HK-2 (cell line): ENCODE measurements around the gene C12orf75.
"Not testable (repeated sequence)": the region's sequence is repeated elsewhere in the genome, so short reads cannot be mapped to it uniquely, and the experiment has no call there.

Experiments
- DNase-seq: peaks from one replicate; pipeline ENCODE4 v3.0.0-alpha.2; 2018; ENCODE audit not compliant: unreplicated experiment

C12orf75 gene

DNA sequence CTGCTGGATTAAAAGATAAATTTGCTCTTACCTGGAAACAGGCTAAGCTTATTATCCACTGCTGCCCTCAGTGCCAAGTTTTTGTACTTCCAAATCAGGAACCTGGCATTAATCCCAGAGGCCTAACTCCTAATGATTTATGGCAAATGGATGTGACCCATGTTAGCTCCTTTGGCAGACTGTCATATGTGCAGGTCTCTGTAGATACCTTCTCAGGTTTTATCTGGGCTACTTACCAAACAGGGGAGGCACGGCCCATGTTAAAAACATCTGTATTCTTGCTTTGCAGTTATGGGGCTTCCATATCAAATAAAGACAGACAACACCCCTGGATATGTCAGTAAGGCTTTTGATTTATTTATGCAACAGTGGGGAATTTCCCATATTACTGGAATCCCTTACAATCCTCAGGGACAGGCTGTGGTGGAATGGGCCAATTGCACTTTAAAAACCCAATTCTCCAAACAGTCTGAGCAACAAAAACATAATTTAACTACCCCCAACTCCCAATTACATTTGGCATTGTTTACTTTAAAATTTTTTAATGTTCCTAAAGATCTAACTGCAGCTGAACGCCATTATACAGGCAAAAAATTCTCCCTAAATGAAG lies 19.9 kb upstream of the C12orf75 start:
- DNase-seq, result not testable (repeated sequence)

DNA sequence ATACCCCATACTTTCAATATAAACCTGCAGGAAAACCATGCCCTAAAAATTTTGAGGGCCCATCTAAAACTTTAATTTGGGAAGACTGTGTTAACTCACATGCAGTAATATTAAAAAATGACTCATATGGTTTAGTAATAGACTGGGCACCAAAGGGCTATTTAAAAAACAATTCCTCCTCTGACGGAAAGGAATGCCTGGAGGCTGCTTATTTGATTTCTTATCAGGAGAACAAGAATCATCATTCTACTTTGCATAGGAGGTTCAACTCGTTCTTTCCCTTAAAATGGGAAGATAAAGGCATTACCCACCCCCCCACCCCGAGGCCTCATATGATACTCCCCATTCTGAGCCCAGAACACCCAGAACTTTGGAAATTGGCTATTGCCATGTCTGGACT lies 18.6 kb upstream of the C12orf75 start:
- not testable (repeated sequence) for DNase-seq

DNA sequence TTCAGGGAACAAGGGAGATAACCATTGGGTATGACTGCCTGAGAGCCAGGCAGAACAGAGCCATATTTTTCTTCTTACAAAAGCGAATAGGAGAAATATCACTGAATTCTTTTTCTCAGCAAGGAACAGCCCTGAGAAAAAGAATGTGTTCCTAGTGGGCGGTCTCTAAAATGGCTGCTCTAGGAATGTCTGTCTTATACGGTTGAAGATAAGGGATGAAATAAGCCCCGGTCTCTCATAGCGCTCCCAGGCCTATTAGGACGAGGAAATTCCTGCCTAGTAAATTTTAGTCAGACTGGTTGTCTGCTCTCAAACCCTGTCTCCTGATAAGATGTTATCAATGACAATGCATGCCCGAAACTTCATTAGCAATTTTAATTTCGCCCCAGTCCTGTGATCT lies 16.7 kb upstream of the C12orf75 start:
- DNase-seq, result not testable (repeated sequence)

DNA sequence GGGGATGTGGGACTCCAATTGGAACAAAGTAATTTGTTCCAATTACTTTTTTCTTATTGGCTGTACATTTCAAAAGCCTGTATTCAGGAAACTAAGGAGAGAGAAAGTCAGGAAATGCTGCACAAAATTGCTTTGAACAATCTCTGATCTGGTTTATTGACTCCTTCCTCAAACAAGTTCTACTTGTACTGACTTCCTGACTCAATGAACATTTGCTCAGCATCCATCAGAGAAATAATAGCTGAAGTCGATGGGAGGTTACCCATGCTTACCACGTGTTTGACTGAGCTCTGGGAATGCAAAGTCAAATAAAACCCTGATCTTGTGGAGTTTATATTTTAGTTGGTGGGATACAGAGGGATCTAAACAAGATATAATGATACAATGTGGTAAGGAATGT lies 15.4 kb upstream of the C12orf75 start:
- no peak for DNase-seq

DNA sequence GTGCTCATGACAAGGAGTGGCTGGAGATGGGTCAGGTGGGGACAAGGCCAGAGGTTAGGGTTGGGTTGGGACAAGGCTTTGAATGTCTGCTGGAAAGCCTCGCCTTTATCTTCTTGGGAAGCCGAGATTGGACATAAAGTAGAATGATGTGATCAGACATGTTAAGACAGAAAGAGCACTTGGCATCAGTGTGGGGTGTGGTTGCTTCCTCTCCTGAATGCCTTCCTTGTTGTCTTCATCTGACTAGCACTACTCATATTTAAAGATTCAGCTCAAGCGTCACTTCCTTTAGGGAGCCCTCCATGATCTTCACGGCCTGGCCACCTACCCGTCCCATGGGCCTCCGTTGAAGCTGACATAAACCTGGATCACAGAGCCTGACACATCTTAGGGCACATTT lies 14.8 kb upstream of the C12orf75 start:
- no peak for DNase-seq

DNA sequence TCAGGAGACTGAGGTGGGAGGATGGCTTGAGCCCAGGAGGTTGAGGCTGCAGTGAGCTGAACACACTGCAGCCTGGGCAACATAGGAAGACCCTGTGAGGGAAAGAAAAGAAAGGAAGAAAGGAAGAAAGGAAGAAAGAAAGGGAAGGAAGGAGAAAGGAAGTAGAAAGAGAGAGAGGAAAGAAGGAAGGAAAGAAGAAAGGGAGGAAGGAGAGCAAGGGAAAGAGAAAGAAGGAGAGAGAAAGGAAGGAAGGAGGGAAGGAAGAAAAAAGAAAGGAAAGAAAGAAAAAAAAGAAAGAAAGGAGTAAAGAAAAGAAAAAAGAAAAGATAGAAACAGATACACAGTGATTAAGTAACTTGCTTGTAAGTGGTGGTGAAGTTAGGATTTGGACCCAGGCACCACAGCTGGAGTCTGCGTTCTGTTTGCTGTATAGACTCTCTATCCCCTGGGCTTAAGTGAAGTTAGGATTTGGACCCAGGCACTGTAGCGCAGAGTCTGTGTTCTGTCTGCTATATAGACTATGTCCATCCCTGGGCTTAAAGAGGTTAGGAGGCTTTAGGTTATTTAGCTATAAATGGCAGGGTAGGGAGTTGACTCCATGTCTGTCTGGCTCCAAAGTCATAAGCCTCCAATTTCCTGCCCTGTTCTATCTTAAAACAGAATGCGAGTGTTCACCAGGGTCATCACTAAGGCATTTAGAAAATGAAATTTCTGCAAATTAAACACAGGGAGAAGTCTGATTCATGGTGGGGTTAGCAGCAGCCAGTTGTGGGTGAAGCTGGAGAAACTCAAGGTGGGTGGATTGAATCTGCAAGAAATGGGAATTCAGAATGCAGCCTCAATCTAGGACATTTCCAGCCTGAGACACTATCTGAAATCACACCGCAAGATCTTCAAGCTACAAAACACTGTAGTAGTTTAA lies 13.3 kb upstream of the C12orf75 start:
- DNase-seq, result no peak

DNA sequence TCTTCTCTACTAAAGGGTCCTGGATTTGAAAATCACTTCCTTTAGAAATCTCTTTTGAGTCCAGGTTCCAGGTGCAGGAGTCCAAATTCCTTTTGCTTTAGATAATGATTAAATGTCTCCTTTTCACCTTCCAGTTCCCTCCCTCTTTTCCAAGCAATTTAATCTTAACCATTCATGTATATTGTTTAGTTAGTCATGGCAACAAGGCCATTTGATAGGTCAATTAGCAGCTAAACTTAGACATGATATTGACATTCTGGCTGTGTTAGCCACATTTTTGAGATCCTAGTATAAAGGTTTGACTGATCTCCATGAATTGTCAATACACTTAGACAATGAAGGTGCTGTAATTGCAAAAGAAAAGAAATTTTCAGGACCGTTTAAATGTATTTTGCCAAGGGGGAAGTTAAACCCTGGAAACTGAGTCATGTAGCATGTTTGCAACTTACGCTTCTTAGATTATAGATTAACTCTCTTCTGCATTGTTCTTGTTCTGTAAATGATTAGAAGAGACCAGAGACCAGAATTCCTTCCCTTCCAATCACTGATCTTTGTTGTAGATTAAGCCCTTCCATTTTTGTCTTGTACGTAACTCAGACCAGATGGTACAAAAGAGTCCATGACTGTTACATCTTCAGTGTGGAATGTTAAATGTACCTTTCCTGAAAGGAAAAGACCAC lies 12.4 kb upstream of the C12orf75 start:
- no peak for DNase-seq

DNA sequence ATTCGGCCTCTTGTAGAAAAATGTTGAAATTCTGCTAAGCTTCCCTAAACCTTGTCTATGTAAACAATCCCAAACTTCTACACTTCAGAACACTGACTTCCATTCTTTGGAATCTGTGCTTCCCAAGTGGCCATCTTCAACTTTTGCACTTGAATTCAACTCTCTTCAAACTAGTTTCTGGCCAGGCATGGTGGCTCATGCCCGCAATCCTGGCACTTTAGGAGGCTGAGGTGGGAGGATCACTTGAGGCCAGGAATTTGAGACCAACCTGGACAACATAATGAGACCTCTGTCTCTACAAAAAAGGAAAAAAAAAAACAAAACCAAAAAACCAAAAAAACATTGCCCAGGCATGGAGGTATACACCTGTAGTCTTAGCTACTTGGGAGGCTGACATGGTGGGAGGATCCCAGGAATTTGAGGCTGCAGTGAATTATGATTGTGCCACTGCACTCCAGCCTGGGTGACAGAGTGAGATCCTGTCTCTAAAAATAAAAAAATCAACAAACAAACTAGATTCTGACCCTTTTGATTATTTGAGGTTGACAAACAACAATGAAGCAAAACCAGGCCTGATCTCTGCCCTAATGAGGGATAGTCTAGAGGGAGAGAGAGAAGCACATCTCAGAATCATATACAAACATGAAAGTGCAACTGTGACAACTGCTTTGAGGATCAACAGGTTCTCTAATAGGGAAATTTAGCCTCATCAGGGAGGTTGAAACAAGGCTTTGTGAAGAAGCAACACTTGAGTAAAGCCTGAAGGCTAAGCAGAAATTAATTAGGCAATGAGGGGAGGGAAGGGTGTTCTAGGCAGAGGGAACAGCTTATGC lies 11.6 kb upstream of the C12orf75 start:
- no peak for DNase-seq

DNA sequence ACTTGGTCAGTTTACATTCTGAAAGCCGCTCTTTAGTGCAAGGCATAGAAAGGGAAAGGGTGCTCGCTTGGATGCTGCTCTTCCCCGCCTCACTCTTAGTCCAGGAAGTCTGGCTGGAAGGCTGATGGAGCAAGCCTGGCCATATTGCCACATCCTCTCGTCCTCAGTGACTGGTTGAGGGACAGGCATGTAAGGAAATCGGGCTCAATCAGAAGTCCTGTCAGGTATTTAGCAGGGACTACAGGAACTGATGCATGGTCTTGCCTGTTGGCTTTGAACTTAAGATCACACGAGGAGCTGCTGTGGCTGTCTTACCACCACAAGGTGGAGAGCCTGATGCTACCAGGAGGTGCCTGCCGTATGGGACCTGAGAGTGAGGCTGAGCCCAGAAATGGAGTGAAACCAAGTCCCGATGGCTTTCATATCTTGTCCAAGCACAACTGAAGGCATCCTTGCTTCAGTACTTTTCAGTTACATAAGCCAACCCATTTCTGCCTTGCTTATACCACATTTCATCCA lies 10.7 kb upstream of the C12orf75 start:
- DNase-seq, result no peak

DNA sequence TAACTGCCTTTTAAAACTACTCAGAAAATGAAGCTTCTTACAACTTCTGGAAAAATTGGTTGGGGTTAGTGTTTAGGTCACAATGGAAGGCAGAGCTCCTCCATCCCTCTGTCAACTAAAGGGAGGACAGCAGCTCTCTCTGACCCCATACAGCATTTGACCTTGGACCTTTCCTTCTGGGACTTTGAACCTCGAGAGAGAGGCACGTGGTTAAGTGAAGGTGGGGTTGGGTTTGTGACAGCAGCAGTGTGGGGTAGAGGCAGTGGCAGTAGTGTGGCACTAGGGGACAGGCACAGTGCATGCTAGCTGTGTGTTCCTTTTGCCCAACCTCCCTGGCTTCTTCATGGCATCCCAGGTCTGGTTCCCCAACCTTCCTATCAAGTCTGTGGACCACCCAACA lies 9.4 kb upstream of the C12orf75 start:
- DNase-seq, result no peak

DNA sequence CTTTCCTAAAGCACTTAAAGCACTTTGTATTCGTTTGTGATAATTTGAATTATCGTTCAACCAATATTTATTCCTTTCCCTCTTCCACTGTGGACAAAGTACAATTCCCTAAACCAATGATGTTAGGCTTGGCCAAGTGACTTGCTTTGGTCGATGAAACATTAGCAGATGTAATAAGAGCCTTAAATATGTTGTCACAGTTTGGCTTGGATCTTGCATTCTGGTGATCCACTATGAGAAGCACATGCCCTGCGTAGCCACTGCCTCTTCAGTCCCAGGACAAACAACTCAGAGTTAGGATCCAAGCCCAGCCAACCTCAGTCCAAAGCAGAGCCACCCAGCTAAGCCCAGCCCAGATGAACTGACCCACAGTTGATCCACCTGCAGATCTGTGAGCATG lies 8.4 kb upstream of the C12orf75 start:
- no peak for DNase-seq

DNA sequence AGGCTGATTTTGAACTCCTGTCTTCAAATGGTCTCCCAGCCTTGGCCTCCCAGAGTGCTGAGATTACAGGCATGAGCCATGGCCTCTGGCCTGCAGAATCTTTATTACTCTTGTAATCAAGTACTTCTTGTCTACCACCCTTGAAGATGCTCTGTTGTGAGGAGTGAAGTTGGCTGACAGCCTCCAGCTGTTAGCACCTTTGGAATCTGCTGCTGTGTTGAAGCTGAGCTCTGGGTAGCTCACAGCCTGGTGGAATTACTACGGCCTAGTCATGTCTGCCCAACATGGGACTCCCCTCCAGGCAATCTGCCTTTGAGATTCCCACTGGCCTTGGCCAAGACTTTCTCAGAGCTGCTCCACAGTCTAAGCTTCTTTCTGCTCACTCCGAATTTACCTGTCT lies 5.8 kb upstream of the C12orf75 start:
- DNase-seq, result no peak

DNA sequence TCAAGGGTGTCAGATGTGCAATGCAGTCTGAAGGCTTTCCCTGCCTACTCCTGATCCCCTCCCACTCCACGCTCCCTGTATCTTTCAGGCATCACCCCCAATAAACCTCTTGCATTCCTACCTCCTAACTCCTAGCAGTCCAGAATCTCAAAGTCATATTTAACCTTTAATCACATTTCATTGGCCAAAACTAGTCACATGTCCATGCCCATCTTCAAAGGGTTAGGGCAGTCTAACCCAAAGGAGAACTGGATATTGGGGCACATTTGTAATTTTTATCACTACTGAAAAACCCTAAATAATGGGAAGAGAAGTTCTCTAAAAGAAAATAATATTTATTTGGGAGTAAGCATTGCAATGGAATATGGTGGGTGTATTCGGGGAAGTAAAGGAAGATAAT lies 5.4 kb upstream of the C12orf75 start:
- DNase-seq, result no peak

DNA sequence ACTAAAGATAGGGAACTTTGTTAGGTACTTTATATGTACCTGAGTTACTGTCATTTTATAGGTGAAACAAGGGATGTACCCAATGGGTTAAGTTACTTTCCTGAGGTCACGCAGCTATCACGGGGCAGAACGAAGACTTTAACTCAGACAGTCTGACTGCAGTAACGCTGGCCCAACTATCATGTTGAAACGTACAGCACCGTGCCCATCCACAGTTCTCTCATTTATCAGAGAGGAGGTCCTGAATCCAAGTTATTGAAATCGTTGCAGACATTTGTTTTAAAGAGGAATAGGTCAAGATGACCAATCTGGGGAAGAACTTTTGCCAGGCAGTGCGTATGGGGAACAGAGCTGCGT lies 587 bp upstream of the C12orf75 start:
- no peak for DNase-seq

DNA sequence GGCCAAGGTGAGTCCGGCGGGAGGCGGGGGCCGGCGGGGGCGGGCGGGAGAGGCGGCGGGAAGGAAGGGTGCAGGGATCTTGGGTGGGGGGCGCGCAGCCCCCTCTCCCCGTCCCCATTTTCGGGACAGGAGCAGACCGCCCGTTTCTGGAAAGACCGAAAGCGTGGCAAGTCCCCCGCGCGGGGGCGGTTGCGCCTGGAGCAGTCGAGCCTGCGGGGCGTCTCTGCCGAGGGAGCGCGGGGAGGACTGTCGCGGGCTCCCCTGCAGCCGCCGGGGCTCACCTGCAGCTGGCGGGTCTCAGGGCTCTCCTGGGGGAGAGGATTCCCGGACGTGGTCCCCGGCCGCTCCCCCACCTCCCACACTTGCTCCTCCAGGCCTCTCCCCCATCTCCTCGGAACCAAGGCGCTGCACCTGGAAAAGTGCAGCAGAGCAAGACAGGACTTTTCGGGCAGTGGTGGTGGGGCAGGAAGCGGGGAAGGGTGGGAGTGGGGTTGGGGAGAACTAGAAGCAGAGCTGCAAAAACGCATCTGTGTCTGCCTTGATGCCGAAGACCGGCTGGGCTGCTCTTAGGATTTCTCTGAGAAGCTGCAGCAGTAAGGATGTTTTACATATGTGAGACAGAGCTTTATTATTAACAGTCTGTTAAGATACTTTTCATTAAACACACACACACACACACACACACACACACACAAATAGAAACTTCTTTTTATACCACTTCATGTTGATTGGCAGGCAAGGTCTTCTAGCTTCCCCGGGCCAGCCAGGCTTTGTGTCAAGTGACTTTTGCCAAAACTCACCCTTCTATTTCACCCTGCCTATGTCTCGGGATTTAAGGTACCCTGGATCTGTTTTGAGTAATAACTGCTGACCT lies 677 bp downstream of the C12orf75 start:
- DNase-seq, result no peak

DNA sequence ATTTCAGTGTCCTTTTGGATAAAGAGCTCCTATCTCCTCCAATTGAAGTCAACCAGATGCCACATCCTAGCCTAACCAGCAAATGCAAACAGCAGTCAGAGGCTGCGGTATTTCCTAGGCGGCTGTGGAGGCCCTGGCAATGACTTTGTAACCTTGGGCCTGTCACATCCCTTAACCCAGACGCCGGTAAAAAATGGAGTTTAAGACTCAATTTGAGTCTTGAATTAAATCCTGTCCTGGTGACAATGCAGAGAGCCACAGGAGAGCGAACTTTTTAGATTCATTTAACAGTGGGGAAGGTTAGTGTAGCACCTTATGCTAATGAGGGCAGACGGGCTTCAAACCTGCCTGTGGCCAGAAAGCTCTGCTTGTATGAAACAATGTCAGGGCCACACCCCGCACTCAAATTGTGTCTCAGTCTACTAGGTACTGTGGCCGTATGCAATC lies 1.3 kb downstream of the C12orf75 start:
- DNase-seq, result peak; percentile 32

DNA sequence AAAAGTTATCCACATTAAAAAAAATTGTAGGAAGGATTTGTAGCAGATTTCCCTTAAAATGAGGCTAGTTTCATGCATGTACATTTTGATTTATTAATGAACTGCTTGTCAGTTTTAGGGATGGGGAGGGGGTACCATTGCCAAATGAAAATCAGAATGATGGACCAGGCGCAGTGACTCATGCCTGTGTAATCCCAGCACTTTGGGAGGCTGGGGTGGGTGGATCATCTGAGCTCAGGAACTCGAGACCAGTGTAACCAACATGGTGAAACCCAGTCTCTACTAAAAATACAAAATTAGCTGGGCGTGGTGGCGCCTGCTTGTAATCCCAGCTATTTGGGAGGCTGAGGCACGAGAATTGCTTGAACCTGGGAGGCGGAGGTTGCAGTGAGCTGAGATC lies 1.8 kb downstream of the C12orf75 start:
- DNase-seq, result peak; percentile 42

DNA sequence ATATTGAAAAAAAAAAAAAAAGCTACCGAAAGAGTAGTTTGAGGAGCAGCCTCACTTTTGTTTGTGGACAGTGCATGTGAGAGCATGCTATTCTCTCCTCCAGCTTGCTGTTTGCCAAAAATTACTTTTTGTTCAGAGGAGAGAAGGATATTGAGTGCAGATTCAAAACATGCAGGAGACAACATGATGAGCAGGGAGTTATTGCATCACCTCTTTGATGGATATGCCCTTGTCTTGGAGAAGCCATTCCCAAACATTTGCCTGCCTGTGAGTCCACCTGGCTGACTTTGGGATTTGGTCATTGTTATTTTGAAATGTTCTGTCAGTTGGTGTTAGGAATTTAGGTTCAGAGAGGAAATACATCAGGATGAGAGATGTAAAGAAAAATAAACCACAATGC lies 2.4 kb downstream of the C12orf75 start:
- DNase-seq, result no peak

DNA sequence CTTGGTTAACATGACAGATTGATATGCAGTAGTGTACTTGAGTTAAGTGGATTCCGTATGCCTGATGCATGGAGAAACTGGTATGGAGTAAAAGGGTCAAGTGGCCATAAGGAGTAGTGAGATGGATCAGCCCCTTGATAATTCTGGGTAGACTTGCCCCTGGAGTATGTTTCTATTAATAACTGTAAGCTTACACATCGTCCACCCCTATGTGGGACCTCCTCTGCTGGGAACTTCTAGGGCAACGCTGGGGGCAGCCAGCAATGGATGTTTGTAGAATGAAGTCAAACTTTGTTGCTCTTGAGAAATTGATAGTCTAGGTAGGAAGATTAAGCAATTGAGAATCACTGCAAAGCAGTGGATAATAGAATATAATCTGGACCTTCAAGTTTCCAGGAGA lies 3.5 kb downstream of the C12orf75 start:
- DNase-seq, result no peak

DNA sequence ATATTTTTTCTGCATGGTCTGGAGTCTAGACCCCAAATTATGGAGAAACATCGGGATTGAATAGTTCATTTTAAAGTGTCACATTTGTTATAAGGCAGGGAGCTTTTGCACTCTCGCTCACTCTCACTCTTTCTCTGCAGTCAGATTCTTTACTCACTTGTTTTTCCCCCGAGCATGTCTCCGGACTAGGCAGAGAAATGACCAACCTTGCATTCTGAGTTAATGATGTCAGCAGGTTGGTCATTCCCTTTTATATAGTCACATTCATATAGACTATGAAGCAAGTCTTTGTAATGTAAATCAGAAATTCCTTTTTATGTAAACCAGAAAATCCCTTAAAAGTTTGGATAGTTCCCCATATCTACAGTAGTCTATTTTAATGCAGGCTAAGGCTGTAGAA lies 4.1 kb downstream of the C12orf75 start:
- DNase-seq, result no peak

DNA sequence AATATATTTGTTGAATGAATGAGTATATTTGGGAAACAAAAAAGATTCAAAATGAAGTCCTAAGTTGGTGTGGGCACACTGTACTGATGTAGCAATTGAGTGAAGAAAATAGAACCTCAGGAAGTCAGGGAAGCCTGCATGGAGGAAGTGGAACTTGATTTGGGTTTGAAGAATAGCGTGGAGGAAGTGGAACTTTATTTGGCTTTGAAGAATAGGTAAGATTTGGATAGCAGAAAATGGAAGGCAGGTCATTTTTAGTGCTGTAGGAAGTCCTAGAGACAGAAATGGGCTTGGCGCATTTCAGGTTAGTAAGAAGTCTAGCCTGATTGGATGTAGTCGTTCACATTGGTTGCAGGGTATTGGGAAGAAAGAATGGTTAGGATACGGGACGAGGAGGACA lies 5.4 kb downstream of the C12orf75 start:
- DNase-seq, result no peak
